ENCODE measurements around the gene SIRPB2.

DNA sequence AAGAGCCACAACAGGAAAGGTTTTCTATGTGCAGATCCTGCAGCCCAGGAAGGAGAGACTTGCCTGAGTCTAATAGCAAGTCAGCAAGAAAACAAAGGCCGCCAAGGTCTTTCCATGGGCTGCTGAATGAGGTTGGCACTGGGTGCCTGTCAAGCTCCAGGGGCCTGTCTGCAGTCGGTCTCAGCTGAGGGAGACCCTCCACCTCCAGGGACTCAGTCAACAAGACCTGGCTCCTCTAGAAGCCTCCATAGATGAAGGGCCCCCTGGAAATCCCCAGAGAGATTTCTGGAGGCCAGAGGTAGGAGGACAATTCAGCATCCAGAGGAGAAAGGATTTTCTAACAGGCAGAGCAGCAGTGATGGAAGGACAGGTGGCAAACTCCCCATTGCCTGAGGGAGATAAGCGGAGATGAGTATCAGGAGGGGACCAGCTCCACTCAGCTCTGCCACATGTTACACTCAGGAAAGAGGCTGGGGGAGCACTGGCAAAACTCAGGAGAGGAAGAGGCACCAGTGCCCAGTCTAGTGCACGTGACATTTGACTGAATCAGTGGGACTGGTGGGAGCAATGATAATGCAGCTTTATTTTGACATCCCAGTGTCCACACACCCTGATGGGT, 64.9 kb downstream of the SIRPB2 start:
- TF ChIP-seq EZH2 (IDR thresholded peaks at IDR 0.05) (no peak), POLR2AphosphoS5 (IDR thresholded peaks at IDR 0.05; ENCODE audit: borderline replicate concordance, low read depth, low read length) (no peak)
